Activated T-cell treated with anti-CD3 and anti-CD28 coated beads for 48 hours (primary cell): ENCODE data around the gene TOMM70.

Experiments used
- DNase-seq: peaks from one replicate; pipeline ENCODE4 v3.0.0-alpha.2; 2020; ENCODE audit warnings: low read depth

TOMM70 gene

GRCh38 chr3:100411091-100411982 lies 10.4 kb upstream of the TOMM70 start:
- no peak for DNase-seq

DNA sequence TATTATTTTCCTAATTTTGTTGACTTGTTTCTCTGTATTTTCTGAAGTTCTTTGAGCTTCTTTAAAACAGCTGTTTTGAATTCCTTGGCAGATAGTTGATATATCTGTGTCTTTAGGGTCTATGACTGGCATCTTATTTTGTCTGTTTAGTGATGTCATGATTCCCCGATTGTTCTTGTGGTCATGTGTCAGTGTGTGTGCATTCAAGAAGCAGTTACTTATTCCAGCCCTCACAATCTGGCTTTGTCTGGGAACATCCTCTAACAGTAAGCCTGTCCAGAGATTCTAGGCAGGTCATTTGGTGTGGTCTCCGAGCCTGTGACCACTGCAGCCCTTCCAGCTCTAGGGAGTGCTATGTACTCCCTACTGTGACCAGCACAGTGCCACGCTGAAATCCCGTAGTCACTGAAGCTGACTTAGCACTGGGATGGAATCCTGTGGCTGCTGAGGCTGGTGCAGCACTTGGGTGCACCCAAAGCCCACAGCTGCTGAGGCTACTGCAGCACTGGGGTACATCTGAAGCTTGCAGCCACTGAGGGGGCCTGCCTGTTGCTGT lies 7.2 kb upstream of the TOMM70 start:
- DNase-seq = no peak

DNA sequence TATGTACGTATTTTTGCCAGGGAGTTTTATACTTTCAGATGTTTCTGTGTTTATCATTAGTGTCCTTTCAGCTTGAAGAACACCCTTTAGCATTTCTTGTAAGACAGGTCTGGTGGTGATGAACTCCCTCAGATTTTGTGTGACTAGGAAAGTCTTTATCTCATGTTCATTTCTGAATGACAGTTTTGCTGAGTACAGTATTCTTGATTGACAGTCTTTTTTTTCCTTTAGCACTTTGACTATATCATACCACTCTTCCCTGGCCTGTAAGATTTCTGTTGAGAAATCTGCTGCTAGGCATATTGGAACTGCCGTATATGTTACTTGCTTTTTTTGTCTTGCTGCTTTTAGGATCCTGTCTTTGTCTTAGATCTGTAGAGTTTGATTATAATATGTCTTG lies 6.3 kb upstream of the TOMM70 start:
- DNase-seq = no peak

DNA sequence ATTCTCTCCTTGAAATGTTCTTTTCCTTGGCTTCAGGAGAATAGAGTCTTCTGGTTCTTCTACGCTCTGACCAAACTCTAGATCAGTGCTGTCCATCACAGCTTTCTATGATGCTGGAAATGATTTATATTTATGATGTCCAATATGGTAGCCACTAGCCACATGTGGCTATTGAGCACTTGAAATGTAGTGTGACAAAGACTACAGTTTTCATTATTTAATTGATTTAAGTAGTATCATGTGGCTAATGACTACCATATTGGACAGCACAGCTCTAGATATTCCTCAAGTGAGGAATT lies 3.3 kb upstream of the TOMM70 start:
- DNase-seq = no peak

GRCh38 chr3:100403362-100404249 lies 2.7 kb upstream of the TOMM70 start:
- DNase-seq = no peak

GRCh38 chr3:100402891-100403290 lies 2.0 kb upstream of the TOMM70 start:
- no peak for DNase-seq

- DNase-seq = no peak
Measured at GRCh38 chr3:100402256-100402655, 1.4 kb upstream of the TOMM70 start.

- peak; percentile 45 for DNase-seq
Measured at GRCh38 chr3:100401674-100402041, 769 bp upstream of the TOMM70 start.

DNA sequence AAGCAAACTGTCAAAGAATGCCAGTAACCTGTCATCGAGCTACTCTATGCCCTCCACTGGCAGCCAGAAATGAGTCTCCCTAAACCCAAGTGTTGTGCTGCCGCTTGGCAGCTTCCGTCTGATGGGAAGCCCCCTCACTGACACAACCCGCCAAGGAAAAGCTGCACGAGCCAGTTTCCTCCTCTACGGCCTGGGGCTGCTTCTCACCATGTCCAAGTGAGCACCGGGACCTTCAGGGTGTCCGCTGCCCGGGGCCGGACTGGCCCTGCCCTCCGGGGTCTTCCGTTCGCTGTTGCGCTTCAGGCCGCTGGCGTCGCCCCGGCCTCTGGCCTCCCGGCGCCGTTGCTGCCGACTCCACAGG lies 490 bp downstream of the TOMM70 start:
- peak; percentile 23 for DNase-seq

GRCh38 chr3:100399341-100400071 lies 1.4 kb downstream of the TOMM70 start:
- no peak for DNase-seq

GRCh38 chr3:100396967-100397366 lies 3.9 kb downstream of the TOMM70 start:
- no peak for DNase-seq

DNA sequence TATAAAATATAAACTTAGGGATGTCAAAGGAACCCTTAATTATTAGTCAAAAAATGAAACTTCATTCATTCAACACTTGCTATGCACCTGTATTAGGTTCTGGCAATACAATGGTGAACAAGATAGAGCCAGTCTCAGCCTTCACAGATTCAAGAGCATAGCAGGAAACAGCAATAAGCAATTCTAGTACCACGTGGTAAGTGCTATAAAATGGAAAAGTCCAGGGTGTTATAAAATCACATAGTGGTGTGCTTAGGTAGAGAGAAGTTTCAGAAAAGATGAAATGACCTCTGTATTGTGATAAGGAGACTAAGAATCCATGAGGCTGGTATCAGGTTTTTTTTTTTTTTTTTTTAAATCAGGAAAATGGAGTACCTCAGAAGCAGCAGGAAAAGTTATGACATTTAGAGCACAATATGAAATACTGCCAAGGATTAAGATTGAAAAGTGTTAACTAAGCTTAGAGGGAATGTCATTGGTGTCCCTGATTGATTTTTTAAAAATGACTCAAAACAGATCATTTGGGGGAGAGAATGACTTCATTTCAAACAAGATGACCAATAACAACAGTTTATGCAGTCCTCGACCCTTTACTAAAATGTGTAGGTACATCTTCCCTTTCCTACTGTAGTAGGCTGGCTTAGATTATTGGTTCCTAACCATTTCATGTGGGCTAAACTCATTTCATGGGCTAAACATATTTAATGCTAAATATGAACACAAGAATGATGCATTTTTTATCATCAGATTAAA lies 5.0 kb downstream of the TOMM70 start:
- DNase-seq = no peak

DNA sequence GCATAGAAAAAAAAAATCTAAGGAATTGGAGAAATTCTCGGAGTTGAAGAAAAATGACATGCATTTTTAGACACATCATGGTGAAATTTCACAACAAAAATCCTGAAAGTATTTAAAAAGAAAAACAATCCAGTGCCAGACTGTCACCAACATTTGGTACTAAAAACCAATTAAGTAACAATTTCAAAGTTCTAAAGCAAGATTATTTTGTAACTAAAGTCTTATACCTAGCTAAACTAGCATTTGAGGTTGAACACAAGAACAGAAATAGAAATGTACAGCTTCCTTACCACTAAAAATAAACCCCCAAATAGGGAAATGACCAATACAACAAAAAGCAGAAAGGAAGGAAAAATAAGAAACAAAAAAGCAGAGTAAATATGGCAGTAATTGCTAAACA lies 11.9 kb downstream of the TOMM70 start:
- DNase-seq = no peak

DNA sequence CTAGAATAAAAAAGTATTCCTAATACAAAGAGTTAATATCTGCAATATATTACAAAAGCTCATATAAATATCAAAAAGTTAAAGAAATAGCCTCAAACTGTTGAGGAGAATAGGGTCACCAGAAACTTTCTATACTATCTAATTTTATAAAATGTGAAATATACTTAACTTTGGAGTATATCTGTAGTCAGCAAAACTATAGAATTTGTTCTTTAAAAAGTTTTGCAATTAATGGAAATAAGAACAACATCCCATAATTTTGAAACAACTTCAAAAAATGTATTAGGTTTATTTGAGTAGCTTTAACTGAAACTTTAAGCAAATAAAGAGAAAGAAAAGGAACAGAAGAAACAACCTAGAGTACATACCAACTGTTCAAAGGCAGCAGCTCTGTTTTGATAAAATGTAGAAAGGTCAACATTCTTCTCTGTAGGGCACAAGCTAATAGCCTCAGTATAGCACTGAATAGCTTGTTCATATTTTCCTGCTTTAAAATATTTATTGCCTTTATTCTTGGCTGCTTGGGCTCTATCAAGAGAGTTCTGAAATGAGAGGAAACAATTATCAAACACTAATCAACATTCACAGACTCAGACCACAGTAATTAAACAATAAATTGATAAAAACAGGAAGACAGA lies 14.3 kb downstream of the TOMM70 start:
- no peak for DNase-seq

DNA sequence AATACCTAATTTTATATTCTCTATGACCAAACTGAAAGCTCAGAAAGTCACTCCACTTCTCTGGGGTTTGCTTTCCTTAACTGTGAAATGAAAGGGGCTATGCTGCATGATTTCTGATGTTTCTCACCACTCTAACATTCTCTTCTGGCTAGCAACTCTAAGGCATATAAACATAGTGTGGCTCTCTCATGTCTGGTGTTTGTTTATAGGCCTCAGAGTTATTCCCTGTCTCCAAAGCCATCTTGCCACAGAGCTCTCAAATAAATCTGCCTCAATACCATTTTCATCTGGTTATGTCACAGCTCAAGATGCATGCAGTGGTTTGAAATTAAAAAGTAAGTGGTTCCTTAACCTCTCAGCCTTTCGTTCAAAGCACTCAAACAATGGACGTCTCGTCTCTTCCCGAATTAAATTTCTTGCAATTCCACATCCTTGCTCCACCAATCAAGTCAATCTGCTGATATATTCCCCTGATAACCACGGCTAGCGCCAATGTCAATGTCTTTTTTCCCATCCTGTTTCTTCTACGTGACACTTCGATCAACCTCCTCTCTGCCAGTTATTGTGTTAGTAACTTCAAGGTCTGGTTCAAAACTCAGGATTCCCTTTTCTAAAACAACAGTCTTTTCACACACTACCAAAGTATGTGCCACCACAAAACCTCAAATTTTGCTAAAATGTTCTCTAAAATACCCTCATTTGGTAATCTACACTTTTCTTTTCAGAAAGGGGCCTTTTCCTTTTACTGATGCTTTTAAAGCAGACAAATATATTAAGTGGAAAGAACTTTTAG lies 16.0 kb downstream of the TOMM70 start:
- DNase-seq = no peak

DNA sequence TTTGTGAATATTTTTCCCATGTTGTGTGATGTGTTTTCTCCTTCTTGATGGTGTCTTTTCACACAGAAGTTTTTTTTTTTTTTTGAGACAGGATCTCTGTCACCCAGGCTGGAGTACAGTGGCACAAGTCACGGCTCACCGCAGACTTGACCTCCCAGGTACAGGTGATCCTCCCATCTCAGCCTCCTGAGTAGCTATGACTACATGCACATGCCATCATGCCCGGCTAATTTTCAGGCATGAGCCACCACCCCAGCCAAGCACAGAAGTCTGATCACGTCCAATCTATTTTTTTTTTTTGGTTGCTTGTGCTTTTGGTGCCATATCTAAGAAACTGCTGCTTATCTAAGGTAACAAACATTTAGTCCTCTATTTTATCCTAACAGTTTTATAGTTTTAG lies 24.6 kb downstream of the TOMM70 start:
- DNase-seq = no peak

GRCh38 chr3:100374521-100374920 lies 26.4 kb downstream of the TOMM70 start:
- DNase-seq = no peak

- DNase-seq = no peak
Measured at GRCh38 chr3:100370756-100371155, 30.1 kb downstream of the TOMM70 start.

DNA sequence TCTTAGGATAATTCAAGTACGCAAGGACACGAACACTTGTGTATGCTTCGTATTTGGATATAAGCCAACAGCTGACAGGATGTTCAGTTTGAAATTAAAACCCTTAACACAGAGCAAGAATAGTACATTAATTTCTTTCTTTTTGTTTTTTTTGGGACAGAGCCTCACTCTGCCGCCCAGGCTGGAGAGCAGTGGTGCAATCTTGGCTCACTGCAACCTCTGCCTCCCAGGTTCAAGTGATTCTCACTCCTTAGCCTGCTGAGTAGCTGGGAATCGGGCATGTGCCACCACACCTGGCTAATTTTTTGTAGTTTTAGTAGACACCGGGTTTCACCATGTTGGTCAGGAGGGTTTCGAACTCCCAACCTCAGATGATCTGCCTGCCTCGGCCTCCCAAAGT lies 32.4 kb downstream of the TOMM70 start:
- no peak for DNase-seq

- DNase-seq = no peak
Measured at GRCh38 chr3:100366424-100366823, 34.5 kb downstream of the TOMM70 start.
